ENCODE data around the gene THSD4.

THSD4 gene

DNA sequence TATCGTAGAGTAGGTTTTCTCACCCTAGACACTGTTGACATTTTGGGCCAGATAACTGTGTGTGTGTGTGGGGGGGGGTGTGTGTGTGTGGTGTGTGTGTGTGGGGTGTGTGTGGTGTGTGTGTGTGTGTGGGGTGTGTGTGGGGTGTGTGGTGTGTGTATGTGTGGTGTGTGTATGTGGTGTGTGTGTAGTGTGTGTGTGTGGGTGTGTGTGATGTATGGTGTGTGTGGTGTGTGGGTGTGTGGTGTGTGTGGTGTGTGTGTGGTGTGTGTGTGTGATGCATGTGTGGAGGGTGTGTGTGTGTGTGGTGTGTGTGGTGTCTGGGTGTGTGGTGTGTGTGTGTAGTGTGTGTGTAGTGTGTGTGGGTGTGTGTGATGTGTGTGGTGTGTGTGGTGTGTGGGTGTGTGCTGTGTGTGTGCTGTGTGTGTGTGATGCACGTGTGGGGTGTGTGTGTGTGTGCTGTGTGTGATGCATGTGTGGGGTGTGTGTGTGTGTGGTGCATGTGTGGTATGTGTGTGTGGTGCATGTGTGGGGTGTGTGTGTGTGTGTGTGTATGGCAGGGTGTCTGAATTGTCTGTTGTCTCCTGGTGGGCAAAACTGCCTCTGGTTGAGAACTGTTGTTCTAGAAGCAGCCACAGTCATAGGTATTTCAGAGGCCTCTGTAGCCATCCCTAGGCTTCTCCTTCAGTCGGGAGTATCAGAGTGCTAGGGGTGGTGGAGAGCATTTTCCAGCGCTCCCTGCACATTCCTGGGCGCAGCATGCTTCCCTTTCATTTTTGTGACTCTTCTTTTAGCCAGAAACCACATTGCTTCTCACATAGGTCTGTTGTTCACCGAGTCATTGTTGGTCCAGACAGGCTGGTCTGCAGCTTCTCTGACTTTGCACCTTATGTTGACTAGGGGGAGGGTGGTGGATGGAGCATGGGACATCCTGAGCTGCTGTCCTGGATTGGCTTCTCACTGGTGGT, 84.4 kb downstream of the THSD4 start:
- Histone ChIP-seq H3K4me2 (ENCODE audit: low read depth, low read length, poor library complexity, severe bottlenecking) (no peak overlapping the region), H3K4me1 (ENCODE audit: insufficient read depth, low read length, poor library complexity, severe bottlenecking) (peaks cover 6% of the 10 kb centered on the region), H3K27me3 (ENCODE audit: insufficient read depth, low read length, poor library complexity, severe bottlenecking) (no peaks in the 10 kb centered on the region), H3F3A (ENCODE audit: low read depth) (no peaks in the 10 kb centered on the region), H3K9ac (ENCODE audit: low read depth, low read length, poor library complexity, severe bottlenecking) (no peak overlapping the region), H3K4me3 (ENCODE audit: low read length, poor library complexity, severe bottlenecking) (no peak overlapping the region), H3K9me2 (replicated peaks; ENCODE audit: low read depth, low read length) (no peaks in the 10 kb centered on the region), H2AFZ (ENCODE audit: low read length) (no peak overlapping the region), H3K79me2 (ENCODE audit: insufficient read depth, low read length) (no peaks in the 10 kb centered on the region), H3K36me3 (ENCODE audit: insufficient read depth, low read length) (no peaks in the 10 kb centered on the region), H3K9me3 (ENCODE audit: insufficient read depth, low read depth, low read length) (no peaks in the 10 kb centered on the region), H4K20me1 (ENCODE audit: insufficient read depth, low read length, poor library complexity, severe bottlenecking) (no peaks in the 10 kb centered on the region)
- TF ChIP-seq, protein P1, sequence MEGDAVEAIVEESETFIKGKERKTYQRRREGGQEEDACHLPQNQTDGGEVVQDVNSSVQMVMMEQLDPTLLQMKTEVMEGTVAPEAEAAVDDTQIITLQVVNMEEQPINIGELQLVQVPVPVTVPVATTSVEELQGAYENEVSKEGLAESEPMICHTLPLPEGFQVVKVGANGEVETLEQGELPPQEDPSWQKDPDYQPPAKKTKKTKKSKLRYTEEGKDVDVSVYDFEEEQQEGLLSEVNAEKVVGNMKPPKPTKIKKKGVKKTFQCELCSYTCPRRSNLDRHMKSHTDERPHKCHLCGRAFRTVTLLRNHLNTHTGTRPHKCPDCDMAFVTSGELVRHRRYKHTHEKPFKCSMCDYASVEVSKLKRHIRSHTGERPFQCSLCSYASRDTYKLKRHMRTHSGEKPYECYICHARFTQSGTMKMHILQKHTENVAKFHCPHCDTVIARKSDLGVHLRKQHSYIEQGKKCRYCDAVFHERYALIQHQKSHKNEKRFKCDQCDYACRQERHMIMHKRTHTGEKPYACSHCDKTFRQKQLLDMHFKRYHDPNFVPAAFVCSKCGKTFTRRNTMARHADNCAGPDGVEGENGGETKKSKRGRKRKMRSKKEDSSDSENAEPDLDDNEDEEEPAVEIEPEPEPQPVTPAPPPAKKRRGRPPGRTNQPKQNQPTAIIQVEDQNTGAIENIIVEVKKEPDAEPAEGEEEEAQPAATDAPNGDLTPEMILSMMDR (conservative IDR thresholded peaks at IDR 0.05; ENCODE audit: low read length), result no peak
- TF ChIP-seq EZH2phosphoT487 (IDR thresholded peaks at IDR 0.05; ENCODE audit: borderline replicate concordance), result no peak

DNA sequence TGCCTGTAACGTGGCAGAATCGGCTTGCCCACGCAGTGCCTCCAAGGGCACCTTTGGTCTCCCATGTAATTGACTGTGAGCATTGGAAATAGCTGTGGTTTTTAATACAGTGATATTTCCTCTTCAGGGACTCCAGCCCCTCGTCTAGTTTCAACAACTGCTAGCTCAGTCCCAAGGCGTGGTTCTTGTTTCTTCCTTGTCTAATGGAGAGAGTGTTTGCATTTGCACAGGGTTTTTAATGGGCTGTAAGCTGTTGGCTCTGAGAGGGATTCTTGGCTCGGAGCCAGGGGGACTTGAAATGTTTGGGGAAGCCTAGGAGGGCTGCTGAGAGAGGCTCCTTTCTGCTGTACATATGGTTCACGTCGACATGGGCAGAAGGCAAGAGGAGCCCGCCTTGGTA, 86.2 kb downstream of the THSD4 start:
- TF ChIP-seq, protein P1 (conservative IDR thresholded peaks at IDR 0.05; ENCODE audit: low read length), result no peak
- TF ChIP-seq EZH2phosphoT487 (IDR thresholded peaks at IDR 0.05; ENCODE audit: borderline replicate concordance), result no peak

DNA sequence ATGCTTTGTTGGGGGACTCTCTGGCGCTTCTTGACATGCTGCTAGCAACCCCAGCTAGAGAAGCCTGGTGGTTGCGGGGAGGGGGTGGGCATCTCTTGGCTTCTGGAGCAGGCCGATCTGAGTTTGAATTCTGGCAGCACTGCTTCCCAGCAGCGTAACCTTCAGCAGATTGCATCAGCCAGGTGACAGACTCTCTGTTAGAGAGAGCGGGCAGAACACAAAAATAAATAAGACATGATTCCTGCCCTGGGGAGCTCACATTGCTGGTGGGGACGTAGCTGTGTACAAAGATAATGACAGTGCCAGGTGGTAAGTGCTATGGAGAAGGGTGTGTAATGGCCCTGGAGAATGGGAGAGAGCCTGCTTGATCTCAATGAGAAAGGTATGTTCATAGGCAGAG, 87.4 kb downstream of the THSD4 start:
- no peaks in the 10 kb centered on the region for H4K20me1 ChIP-seq (ENCODE audit: insufficient read depth, low read length, poor library complexity, severe bottlenecking)
- no peaks in the 10 kb centered on the region for H3F3A ChIP-seq (ENCODE audit: low read depth)
- H3K27me3 ChIP-seq (ENCODE audit: insufficient read depth, low read length, poor library complexity, severe bottlenecking), result no peaks in the 10 kb centered on the region
- H3K4me2 ChIP-seq (ENCODE audit: low read depth, low read length, poor library complexity, severe bottlenecking), result no peak overlapping the region
- H3K79me2 ChIP-seq (ENCODE audit: insufficient read depth, low read length), result no peaks in the 10 kb centered on the region
- TF ChIP-seq, protein P1 (conservative IDR thresholded peaks at IDR 0.05; ENCODE audit: low read length), result no peak
- TF ChIP-seq EZH2phosphoT487 (IDR thresholded peaks at IDR 0.05; ENCODE audit: borderline replicate concordance), result no peak
- no peak overlapping the region for H3K4me3 ChIP-seq (ENCODE audit: low read length, poor library complexity, severe bottlenecking)
- no peak overlapping the region for H3K9ac ChIP-seq (ENCODE audit: low read depth, low read length, poor library complexity, severe bottlenecking)
- H3K9me3 ChIP-seq (ENCODE audit: insufficient read depth, low read depth, low read length), result no peaks in the 10 kb centered on the region
- H3K36me3 ChIP-seq (ENCODE audit: insufficient read depth, low read length), result no peaks in the 10 kb centered on the region
- H3K4me1 ChIP-seq (ENCODE audit: insufficient read depth, low read length, poor library complexity, severe bottlenecking), result peaks cover 7% of the 10 kb centered on the region
- no peaks in the 10 kb centered on the region for H3K9me2 ChIP-seq (replicated peaks; ENCODE audit: low read depth, low read length)
- H2AFZ ChIP-seq (ENCODE audit: low read length), result no peak overlapping the region

More for the DNA sequence above, 86.2 kb downstream of the THSD4 start:
- no peaks in the 10 kb centered on the region for H3K9me3 ChIP-seq (ENCODE audit: insufficient read depth, low read depth, low read length)
- H3K9me2 ChIP-seq (replicated peaks; ENCODE audit: low read depth, low read length), result no peaks in the 10 kb centered on the region
- no peaks in the 10 kb centered on the region for H3K79me2 ChIP-seq (ENCODE audit: insufficient read depth, low read length)
- H3K4me1 ChIP-seq (ENCODE audit: insufficient read depth, low read length, poor library complexity, severe bottlenecking), result peaks cover 7% of the 10 kb centered on the region
- H3K4me2 ChIP-seq (ENCODE audit: low read depth, low read length, poor library complexity, severe bottlenecking), result no peak overlapping the region
- no peaks in the 10 kb centered on the region for H3K36me3 ChIP-seq (ENCODE audit: insufficient read depth, low read length)
- no peak overlapping the region for H3K4me3 ChIP-seq (ENCODE audit: low read length, poor library complexity, severe bottlenecking)
- no peaks in the 10 kb centered on the region for H4K20me1 ChIP-seq (ENCODE audit: insufficient read depth, low read length, poor library complexity, severe bottlenecking)
- H3K27me3 ChIP-seq (ENCODE audit: insufficient read depth, low read length, poor library complexity, severe bottlenecking), result no peaks in the 10 kb centered on the region
- no peak overlapping the region for H2AFZ ChIP-seq (ENCODE audit: low read length)
- no peaks in the 10 kb centered on the region for H3F3A ChIP-seq (ENCODE audit: low read depth)
- H3K9ac ChIP-seq (ENCODE audit: low read depth, low read length, poor library complexity, severe bottlenecking), result no peak overlapping the region

Measured in Loucy (cell line).